Stimulated activated CD4-positive, alpha-beta T cell treated with anti-CD3 and anti-CD28 coated beads, Interleukin-15, amount 100 ng/mL, for 24 hours (primary cell): ENCODE measurements around the gene BRINP1.
"Not testable (repeated sequence)": the region's sequence is repeated elsewhere in the genome, so short reads cannot be mapped to it uniquely, and the experiment has no call there.

ENCODE experiments used
- DNase-seq: peaks from one replicate; pipeline ENCODE4 v3.0.0-alpha.2; 2020

Gene BRINP1

GRCh38 chr9:119195521-119195920, 173.7 kb downstream of the BRINP1 start:
- DNase-seq = no peak

DNA sequence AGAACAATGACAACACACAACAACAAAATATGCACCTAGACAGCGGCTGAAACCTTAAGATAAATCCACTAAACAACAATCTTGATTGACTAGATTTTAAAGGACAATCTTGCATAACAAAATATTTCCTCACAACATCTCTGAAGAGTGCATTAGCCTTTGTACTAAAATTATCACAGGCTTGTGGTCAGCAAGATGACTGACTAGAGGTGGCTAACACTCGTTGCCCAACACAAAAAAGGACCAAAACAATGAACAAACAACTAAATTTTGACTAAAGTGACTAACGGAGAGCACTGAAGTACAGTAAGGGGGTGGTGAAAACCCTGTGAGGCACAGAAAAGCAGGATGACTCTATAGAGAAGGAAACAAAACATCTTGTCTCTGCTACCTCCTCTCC, 183.9 kb downstream of the BRINP1 start:
- no peak for DNase-seq

GRCh38 chr9:119184265-119184936, 184.8 kb downstream of the BRINP1 start:
- no peak for DNase-seq

GRCh38 chr9:119181561-119181960, 187.7 kb downstream of the BRINP1 start:
- no peak for DNase-seq

- DNase-seq = no peak
Observed at GRCh38 chr9:119180897-119181296, 188.3 kb downstream of the BRINP1 start.

- DNase-seq = no peak
Observed at GRCh38 chr9:119179701-119180100, 189.5 kb downstream of the BRINP1 start.

DNA sequence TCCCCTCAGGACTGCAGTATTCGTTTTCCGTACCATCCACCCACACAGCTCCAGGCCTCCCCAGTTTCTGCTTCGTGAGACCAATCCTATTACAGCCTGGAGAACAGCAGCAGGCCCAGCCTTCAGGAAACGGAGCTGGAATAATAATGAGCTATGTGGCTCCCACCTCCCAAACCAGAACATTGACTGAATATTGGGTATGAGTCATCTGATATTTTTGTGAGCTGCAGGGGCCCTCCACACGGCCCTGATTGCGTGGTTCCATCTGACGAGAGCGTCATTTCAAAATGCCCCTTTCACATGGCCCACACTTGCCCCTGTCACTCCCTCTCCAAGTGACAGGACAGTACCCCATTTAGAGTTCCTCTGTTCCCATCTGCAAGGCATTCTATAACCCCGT, 192.0 kb downstream of the BRINP1 start:
- DNase-seq = no peak

- DNase-seq = no peak
Observed at GRCh38 chr9:119175581-119175980, 193.7 kb downstream of the BRINP1 start.

GRCh38 chr9:119169222-119169621, 200.0 kb downstream of the BRINP1 start:
- DNase-seq = not testable (repeated sequence)

DNA sequence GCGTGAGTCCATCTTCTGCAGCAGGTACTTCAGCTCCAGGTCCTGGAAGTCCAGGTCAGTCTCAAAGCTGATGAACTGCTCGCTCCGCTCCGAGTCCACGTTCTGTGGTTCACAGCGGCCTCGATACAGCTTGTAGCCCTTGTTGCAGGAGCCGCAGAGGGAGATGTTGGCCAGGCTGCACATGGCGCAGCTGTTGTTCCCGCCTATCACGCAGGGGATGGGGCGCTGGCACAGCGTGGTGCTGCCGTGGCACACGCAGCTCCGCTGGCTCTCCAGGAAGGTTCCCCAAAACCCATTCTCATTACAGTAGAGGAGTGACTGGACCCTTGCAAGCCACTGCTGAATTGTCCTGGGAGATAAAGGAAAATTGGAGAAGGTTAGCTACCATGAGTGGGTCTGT, 201.4 kb downstream of the BRINP1 start:
- DNase-seq = no peak

- DNase-seq = no peak
Observed at GRCh38 chr9:119167267-119167666, 202.0 kb downstream of the BRINP1 start.

- DNase-seq = no peak
Observed at GRCh38 chr9:119166096-119166495, 203.1 kb downstream of the BRINP1 start.

GRCh38 chr9:119165131-119165530, 204.1 kb downstream of the BRINP1 start:
- no peak for DNase-seq

GRCh38 chr9:119164716-119165115, 204.5 kb downstream of the BRINP1 start:
- no peak for DNase-seq

DNA sequence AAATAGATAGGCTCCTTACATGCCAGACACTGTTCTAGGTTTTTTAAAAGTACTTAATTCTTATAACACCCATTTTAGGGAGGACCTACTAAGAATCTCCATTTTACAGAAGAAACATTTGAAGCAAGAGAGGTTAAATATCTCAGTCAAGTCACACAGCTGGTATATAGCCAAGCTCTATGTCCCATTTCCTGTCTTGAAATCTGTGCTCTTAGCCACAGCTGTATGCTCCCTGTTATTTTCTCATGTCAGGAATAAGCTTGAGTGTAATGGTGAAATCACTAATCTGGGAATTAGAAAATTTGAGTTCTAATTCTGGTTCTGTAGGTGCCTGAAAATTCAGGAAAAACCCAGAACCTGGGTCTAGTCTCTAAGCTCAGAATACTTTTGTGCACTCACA, 208.7 kb downstream of the BRINP1 start:
- no peak for DNase-seq

DNA sequence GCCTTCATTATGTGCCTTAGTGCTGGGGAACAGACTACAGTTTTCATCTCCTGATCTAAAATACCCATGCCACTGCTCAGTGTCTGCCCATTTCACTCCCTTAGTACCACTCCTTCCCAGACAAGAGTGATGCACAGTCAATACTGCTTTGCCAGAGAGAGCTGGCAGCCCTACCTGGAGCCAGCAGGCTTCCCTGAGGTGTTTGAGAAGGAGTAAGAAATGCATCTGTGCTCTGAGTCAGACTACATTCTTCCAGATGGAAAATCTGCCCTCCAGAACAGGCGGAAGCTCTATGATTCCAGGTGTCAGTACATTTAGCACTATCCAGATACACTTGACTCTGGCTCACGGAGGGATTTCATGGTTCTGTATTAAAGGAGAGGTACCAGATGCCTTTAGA, 209.8 kb downstream of the BRINP1 start:
- no peak for DNase-seq

- no peak for DNase-seq
Observed at GRCh38 chr9:119157196-119157595, 212.0 kb downstream of the BRINP1 start.

GRCh38 chr9:119156354-119156753, 212.9 kb downstream of the BRINP1 start:
- DNase-seq = no peak

- DNase-seq = no peak
Observed at GRCh38 chr9:119154527-119154926, 214.7 kb downstream of the BRINP1 start.

- no peak for DNase-seq
Observed at GRCh38 chr9:119153402-119153801, 215.8 kb downstream of the BRINP1 start.

DNA sequence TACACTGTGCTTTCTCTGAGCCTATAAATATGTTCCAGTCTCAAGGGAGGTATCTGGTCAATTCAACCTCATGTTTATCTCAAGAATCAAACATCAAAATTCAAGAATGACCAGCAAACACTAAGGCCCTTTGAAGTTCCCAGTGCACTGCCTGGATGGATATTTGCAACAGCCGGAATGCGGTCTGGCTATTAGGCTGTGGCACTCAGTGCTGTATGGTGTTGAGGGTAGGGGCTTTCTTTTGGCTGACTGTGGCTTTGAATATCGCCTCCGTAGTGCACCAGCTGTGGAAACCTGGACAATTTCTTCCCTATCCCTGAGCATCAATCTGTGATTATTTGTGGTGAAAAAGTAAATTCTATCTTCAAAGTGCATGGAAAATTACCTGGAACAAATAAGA, 220.4 kb downstream of the BRINP1 start:
- DNase-seq = no peak

GRCh38 chr9:119137479-119137878, 231.8 kb downstream of the BRINP1 start:
- DNase-seq = no peak

DNA sequence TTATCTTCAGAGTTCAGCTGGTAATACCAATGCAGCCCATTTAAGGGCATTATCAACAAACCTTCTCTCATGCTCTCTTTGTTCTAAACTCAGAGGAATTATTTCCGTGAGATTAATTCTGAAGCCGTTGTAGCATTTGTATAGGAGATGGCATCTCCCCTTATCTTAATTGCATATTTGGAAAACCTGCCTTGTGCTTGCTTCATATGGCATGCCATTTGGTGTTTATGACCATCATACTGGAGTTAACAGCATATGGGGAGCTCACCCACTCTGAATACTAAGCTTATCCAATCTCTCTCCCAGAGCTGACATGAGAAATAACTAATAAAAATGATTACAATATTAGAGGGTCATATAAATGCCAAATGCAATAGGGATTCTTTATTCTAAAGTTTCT, 243.2 kb downstream of the BRINP1 start:
- no peak for DNase-seq

DNA sequence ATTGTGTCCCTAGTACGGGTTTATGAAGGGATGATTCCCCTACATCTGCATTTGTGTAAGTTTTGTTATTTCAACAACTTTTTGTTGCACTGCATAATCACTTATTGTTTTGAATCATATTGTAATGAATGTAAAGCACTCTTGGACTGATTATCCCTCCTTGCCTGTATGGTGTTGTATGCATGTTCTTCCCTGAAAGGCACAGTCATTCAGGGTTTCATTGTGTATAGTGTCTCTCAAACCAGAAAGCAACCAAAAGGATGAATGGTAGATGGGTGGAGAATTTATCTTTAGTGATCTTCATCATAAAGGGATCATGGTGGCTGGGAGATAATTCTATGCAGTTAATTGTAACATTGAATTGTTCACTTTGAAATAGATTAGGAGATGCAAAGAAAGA, 247.3 kb downstream of the BRINP1 start:
- DNase-seq = no peak

- no peak for DNase-seq
Observed at GRCh38 chr9:119117409-119117808, 251.8 kb downstream of the BRINP1 start.
